HEK293 (cell line): ENCODE results near the gene CADM1.

Source experiments
- CTCF ChIP-seq: fragments of 450-650 bp; formaldehyde crosslinking; IDR thresholded peaks from 2 replicates; pipeline ENCODE4 v1.5.1; 2016; ENCODE audit warnings: missing biosample characterization, missing genetic modification characterization
- KLF16 ChIP-seq: fragments of 450-650 bp; formaldehyde crosslinking; IDR thresholded peaks from 2 replicates; pipeline ENCODE4 v1.5.1; 2017; ENCODE audit warnings: missing biosample characterization, missing genetic modification characterization
- ZBTB7A ChIP-seq: fragments of 450-650 bp; formaldehyde crosslinking; IDR thresholded peaks from 2 replicates; pipeline ENCODE4 v1.5.1; 2016; ENCODE audit warnings: low read depth, missing biosample characterization, missing genetic modification characterization
- ZNF747 ChIP-seq: fragments of 450-650 bp; formaldehyde crosslinking; IDR thresholded peaks from 2 replicates; pipeline ENCODE4 v1.5.1; 2016; ENCODE audit warnings: missing biosample characterization, missing genetic modification characterization

- no peak for TF ChIP-seq CTCF (tag by site-specific recombination)
- no peak for TF ChIP-seq ZBTB7A
- no peak for TF ChIP-seq KLF16 (tag by site-specific recombination)
- TF ChIP-seq ZNF747 (tag by site-specific recombination) = no peak
Measured at GRCh38 chr11:115418081-115418480, 86.1 kb downstream of the CADM1 start.
